Tibial nerve (tissue), 3 donors: Measurements from ENCODE around the gene C5orf52.

Experiments
- POLR2A ChIP-seq, 2 donors: fragments of 450-650 bp; IDR thresholded peaks; one replicate each; pipeline ENCODE4 v1.6.1; 2017; ENCODE audit warnings: antibody characterized with exemption in 2 of 2, mild to moderate bottlenecking in 2 of 2, moderate library complexity in 2 of 2
- TF ChIP-seq, protein P1 (sequence below), 5 experiments: fragments of 200-600 bp in 3 of 5; fragments of 450-650 bp in 2 of 5; sonication (generic) in 3 of 5; IDR thresholded peaks; one replicate each; pipeline ENCODE4 v1.5.1; 2016 to 2019; ENCODE audit warnings: antibody characterized with exemption in 5 of 5, mild to moderate bottlenecking in 3 of 5, moderate library complexity in 2 of 5

DNA sequence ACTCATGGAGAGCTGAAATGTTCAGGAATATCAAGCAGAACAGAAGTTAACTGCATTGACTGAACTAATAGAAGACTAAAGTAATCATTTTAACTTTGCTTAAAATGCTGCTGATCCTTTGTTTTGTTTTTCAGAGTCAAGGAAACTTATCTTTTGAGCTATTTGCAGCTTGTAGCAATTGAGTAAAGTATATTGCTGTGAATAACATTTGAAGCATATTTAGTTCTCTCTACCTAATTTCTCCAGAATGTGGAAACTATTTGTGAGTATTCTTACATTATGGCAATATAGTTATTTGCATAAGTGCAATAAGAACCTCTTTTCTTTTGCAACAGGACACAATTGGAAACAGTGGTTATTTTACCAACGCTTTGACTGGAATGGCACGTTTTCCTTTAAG lies 13.8 kb upstream of the C5orf52 start:
- TF ChIP-seq, protein P1, sequence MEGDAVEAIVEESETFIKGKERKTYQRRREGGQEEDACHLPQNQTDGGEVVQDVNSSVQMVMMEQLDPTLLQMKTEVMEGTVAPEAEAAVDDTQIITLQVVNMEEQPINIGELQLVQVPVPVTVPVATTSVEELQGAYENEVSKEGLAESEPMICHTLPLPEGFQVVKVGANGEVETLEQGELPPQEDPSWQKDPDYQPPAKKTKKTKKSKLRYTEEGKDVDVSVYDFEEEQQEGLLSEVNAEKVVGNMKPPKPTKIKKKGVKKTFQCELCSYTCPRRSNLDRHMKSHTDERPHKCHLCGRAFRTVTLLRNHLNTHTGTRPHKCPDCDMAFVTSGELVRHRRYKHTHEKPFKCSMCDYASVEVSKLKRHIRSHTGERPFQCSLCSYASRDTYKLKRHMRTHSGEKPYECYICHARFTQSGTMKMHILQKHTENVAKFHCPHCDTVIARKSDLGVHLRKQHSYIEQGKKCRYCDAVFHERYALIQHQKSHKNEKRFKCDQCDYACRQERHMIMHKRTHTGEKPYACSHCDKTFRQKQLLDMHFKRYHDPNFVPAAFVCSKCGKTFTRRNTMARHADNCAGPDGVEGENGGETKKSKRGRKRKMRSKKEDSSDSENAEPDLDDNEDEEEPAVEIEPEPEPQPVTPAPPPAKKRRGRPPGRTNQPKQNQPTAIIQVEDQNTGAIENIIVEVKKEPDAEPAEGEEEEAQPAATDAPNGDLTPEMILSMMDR (IDR thresholded peaks at IDR 0.05): no peak
- no peak for TF ChIP-seq POLR2A (IDR thresholded peaks at IDR 0.05)
